Fibroblast of lung (primary cell): Measurements from ENCODE around the gene HOXA13.

Experiments used
- EZH2 ChIP-seq: IDR thresholded peaks from 2 replicates; pipeline ENCODE4 v1.5.1; 2012; ENCODE audit warnings: low read length, control low read depth, mild to moderate bottlenecking; ENCODE audit errors: missing control alignments
- TF ChIP-seq, protein P1 (sequence below), 2 donors: IDR thresholded peaks in 1 of 2; conservative IDR thresholded peaks in 1 of 2; 1 replicate in 1 of 2; 2 replicates in 1 of 2; pipeline ENCODE4 v1.5.1; 2011 to 2012; ENCODE audit warnings: low read length in 2 of 2, control low read depth in 1 of 2, inconsistent platforms in 1 of 2, low read depth in 1 of 2, mild to moderate bottlenecking in 1 of 2

DNA sequence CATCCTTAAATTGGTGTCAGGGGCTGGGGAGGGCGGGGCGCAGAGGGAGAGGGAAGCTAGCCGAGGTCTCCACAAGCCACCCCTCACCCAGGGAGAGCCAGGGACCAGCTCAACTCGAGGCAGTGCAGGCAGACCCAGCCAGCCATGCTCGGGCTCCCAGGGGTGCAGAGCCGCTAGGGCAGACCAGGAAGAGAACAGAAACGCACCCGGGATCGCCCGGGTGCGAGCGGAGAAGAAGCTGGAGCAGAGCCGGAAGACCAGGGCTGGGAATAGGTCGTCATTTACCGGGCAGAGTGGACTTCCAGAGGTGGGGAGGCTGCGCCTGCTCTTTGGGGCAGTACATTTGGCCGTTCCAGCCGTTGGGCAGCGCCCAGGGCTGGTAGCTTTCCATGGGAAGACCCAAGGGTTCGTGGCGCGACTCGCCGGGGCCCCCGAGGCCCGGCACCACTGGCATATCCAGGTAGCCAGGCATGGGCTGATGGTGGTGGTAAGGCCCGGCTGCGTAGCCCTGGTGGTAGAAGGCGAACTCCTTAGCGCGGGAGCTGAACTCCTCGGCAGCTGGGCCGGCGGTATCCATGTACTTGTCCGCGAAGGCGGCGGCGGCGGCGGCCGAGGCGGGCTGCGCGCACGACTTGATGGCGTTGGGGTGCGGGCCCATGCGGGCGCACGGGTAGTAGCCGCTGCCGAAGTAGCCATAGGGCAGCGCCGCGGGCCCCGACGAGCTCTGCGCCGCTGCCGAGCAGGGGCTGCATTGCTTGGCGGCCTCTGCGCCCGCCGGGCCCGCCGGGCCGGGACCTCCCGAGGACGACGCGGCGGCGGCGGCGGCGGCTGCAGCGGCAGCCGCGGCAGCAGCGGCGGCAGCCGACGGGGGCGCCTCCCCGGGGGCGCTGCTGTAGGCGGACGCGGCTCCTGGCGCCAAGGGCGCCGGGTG, 755 bp downstream of the HOXA13 start:
- TF ChIP-seq, protein P1, sequence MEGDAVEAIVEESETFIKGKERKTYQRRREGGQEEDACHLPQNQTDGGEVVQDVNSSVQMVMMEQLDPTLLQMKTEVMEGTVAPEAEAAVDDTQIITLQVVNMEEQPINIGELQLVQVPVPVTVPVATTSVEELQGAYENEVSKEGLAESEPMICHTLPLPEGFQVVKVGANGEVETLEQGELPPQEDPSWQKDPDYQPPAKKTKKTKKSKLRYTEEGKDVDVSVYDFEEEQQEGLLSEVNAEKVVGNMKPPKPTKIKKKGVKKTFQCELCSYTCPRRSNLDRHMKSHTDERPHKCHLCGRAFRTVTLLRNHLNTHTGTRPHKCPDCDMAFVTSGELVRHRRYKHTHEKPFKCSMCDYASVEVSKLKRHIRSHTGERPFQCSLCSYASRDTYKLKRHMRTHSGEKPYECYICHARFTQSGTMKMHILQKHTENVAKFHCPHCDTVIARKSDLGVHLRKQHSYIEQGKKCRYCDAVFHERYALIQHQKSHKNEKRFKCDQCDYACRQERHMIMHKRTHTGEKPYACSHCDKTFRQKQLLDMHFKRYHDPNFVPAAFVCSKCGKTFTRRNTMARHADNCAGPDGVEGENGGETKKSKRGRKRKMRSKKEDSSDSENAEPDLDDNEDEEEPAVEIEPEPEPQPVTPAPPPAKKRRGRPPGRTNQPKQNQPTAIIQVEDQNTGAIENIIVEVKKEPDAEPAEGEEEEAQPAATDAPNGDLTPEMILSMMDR (conservative IDR thresholded peaks at IDR 0.05 in 1 of 2, IDR thresholded peaks at IDR 0.05 in 1 of 2; ENCODE audit: low read depth in 1 of 2, low read length in 2 of 2): no peak
- TF ChIP-seq EZH2: peak; percentile 84
